H1 (cell line): Measurements from ENCODE around the gene HOXB3. TPM values are rescaled to one million over a fixed set of nuclear protein-coding genes. Genes with fewer than 3 reads are reported as not detected.

Experiments used
- CTCF ChIA-PET: fragments of 300-600 bp; sonication (Branson Sonifier 250); formaldehyde crosslinking; loops from one replicate; lab custom pipeline; 2021; ENCODE audit not compliant: partially characterized antibody; lab: Charles Lee
- POLR2A ChIA-PET: fragments of 300-600 bp; sonication (Branson Sonifier 250); formaldehyde crosslinking; loops from one replicate; lab custom pipeline; 2021; ENCODE audit warnings: inconsistent platforms; ENCODE audit not compliant: partially characterized antibody; lab: Charles Lee
- DNase-seq, 2 experiments: peaks; one replicate each; pipeline versions ENCODE4 v3.0.0 to v3.0.0-alpha.2; 2010 to 2022; ENCODE audit warnings: low spot score in 2 of 2, low read depth in 1 of 2, mixed read lengths in 1 of 2
- FAIRE-seq: peaks from 2 replicates; lab custom pipeline; 2011; peaks lifted over from hg19 to GRCh38; lab: Jason Lieb, UNC
- H2AFZ ChIP-seq: 2 replicates; pipeline ENCODE4 v1.8.1; 2012; ENCODE audit warnings: low read length, inconsistent platforms
- H2AK5ac ChIP-seq: 2 replicates; pipeline ENCODE4 v1.6.1; 2013; ENCODE audit warnings: low read depth, low read length
- H2BK120ac ChIP-seq: replicated peaks from 2 replicates; pipeline ENCODE3; 2013; ENCODE audit warnings: low read depth, low read length, inconsistent platforms
- H2BK12ac ChIP-seq: 2 replicates; pipeline ENCODE4 v1.6.1; 2013; ENCODE audit warnings: low read depth, low read length
- H2BK15ac ChIP-seq: 2 replicates; pipeline ENCODE4 v1.6.1; 2013; ENCODE audit warnings: low read length
- H2BK20ac ChIP-seq: 2 replicates; pipeline ENCODE4 v1.6.1; 2013; ENCODE audit warnings: low read length
- H2BK5ac ChIP-seq: 2 replicates; pipeline ENCODE4 v1.6.1; 2013; ENCODE audit warnings: low read depth, low read length
- H3K14ac ChIP-seq: 2 replicates; pipeline ENCODE4 v1.6.1; 2013; ENCODE audit warnings: inconsistent platforms; ENCODE audit not compliant: insufficient read length
- H3K18ac ChIP-seq: 2 replicates; pipeline ENCODE4 v1.6.1; 2013; ENCODE audit warnings: low read length; ENCODE audit errors: extremely low read depth
- H3K23ac ChIP-seq: 2 replicates; pipeline ENCODE4 v1.6.1; 2013; ENCODE audit warnings: inconsistent platforms; ENCODE audit not compliant: insufficient read length
- H3K23me2 ChIP-seq: 2 replicates; pipeline ENCODE4 v1.6.1; 2013; ENCODE audit warnings: low read depth, low read length
- H3K27ac ChIP-seq: 2 replicates; pipeline ENCODE4 v1.6.1; 2011; ENCODE audit warnings: low read depth, low read length, inconsistent platforms
- H3K27me3 ChIP-seq, 4 experiments: replicated peaks in 1 of 4; 1 replicate in 1 of 4; 2 replicates in 3 of 4; pipeline versions ENCODE4 v1.6.1 to v1.8.1; 2011 to 2013; ENCODE audit warnings: low read length in 3 of 4, mild to moderate bottlenecking in 3 of 4, inconsistent platforms in 2 of 4, mixed read lengths in 2 of 4, moderate library complexity in 1 of 4; ENCODE audit not compliant: control insufficient read depth in 3 of 4, insufficient read depth in 3 of 4; ENCODE audit errors: extremely low read depth in 1 of 4
- H3K36me3 ChIP-seq, 4 experiments: 2 replicates each; pipeline versions ENCODE4 v1.6.1 to v1.8.1; 2011 to 2013; ENCODE audit warnings: mild to moderate bottlenecking in 4 of 4, low read length in 3 of 4, moderate library complexity in 2 of 4, control low read depth in 1 of 4, inconsistent platforms in 1 of 4; ENCODE audit not compliant: insufficient read depth in 4 of 4, control insufficient read depth in 2 of 4
- H3K4ac ChIP-seq: replicated peaks from 2 replicates; pipeline ENCODE3; 2013; ENCODE audit warnings: low read length, low read depth, mixed read lengths, inconsistent platforms; ENCODE audit not compliant: insufficient read length
- H3K4me1 ChIP-seq, 4 experiments: replicated peaks in 1 of 4; 1 replicate in 1 of 4; 2 replicates in 3 of 4; pipeline versions ENCODE4 v1.6.1 to v1.8.1; 2011 to 2013; ENCODE audit warnings: low read length in 3 of 4, inconsistent platforms in 2 of 4, mixed read lengths in 1 of 4; ENCODE audit not compliant: insufficient read depth in 4 of 4, control insufficient read depth in 3 of 4
- H3K4me2 ChIP-seq, 2 experiments: 2 replicates each; pipeline versions ENCODE4 v1.6.1 to v1.8.1; 2011 to 2013; ENCODE audit warnings: low read depth in 2 of 2, low read length in 2 of 2, control low read depth in 1 of 2, inconsistent platforms in 1 of 2, mild to moderate bottlenecking in 1 of 2; ENCODE audit not compliant: insufficient read depth in 1 of 2
- H3K4me3 ChIP-seq, 4 experiments: fragments of 200-600, 300-600 bp in 1 of 4; sonication (generic), shearing (Covaris generic), sonication (Bioruptor Twin) in 1 of 4; 2 replicates each; pipeline versions ENCODE4 v1.5.1 to v1.8.1; 2011 to 2016; ENCODE audit warnings: low read length in 4 of 4, low read depth in 3 of 4, control low read depth in 2 of 4, inconsistent platforms in 2 of 4, mild to moderate bottlenecking in 2 of 4, mixed read lengths in 1 of 4, moderate library complexity in 1 of 4; ENCODE audit not compliant: insufficient read depth in 2 of 4; ENCODE audit errors: extremely low read depth in 1 of 4
- H3K56ac ChIP-seq: replicated peaks from 2 replicates; pipeline ENCODE3; 2013; ENCODE audit warnings: low read depth, mild to moderate bottlenecking, mixed read lengths, low read length, inconsistent platforms; ENCODE audit not compliant: insufficient read length
- H3K79me1 ChIP-seq: 2 replicates; pipeline ENCODE4 v1.6.1; 2013; ENCODE audit warnings: low read depth, low read length, control low read depth
- H3K79me2 ChIP-seq, 2 experiments: 2 replicates each; pipeline versions ENCODE4 v1.6.1 to v1.8.1; 2012 to 2013; ENCODE audit warnings: low read length in 2 of 2, mild to moderate bottlenecking in 2 of 2, inconsistent platforms in 1 of 2; ENCODE audit not compliant: insufficient read depth in 2 of 2, control insufficient read depth in 1 of 2
- H3K9ac ChIP-seq, 4 experiments: replicated peaks in 1 of 4; 1 replicate in 1 of 4; 2 replicates in 3 of 4; pipeline versions ENCODE4 v1.6.1 to v1.8.1; 2011 to 2013; ENCODE audit warnings: low read depth in 3 of 4, low read length in 3 of 4, control low read depth in 2 of 4, mild to moderate bottlenecking in 2 of 4, moderate library complexity in 2 of 4, inconsistent platforms in 1 of 4; ENCODE audit errors: extremely low read depth in 1 of 4
- H3K9me3 ChIP-seq, 2 experiments: 2 replicates each; pipeline versions ENCODE4 v1.6.1 to v1.8.1; 2012 to 2013; ENCODE audit warnings: mild to moderate bottlenecking in 2 of 2, moderate library complexity in 2 of 2, control low read depth in 1 of 2, inconsistent platforms in 1 of 2, low read depth in 1 of 2, low read length in 1 of 2, mixed read lengths in 1 of 2; ENCODE audit not compliant: insufficient read depth in 2 of 2
- H4K20me1 ChIP-seq, 2 experiments: replicated peaks in 1 of 2; 2 replicates each; pipeline versions ENCODE3 to v1.8.1; 2011 to 2013; ENCODE audit warnings: inconsistent platforms in 2 of 2, low read length in 2 of 2, mild to moderate bottlenecking in 1 of 2; ENCODE audit not compliant: insufficient read depth in 2 of 2, control insufficient read depth in 1 of 2
- H4K5ac ChIP-seq: 2 replicates; pipeline ENCODE4 v1.6.1; 2013; ENCODE audit warnings: low read length, low read depth, mixed read lengths, inconsistent platforms; ENCODE audit not compliant: insufficient read length
- H4K8ac ChIP-seq: 2 replicates; pipeline ENCODE4 v1.8.0; 2013; ENCODE audit warnings: mild to moderate bottlenecking, moderate library complexity, low read length, inconsistent platforms; ENCODE audit not compliant: insufficient read depth; ENCODE audit errors: extremely low read depth
- H4K91ac ChIP-seq: replicated peaks from 2 replicates; pipeline ENCODE3; 2013; ENCODE audit warnings: low read length, mixed read lengths, inconsistent platforms; ENCODE audit not compliant: insufficient read length
- BCL11A ChIP-seq, 2 experiments: IDR thresholded peaks; one replicate each; pipeline ENCODE4 v1.6.1; 2011; ENCODE audit warnings: low read depth in 2 of 2, low read length in 2 of 2, mild to moderate bottlenecking in 2 of 2
- CBX8 ChIP-seq: fragments of 300-800, 300-1000 bp; sonication (generic); IDR thresholded peaks from 2 replicates; pipeline ENCODE4 v1.7.1; 2016; ENCODE audit warnings: low read depth, low read length, borderline replicate concordance
- CTCF ChIP-seq, 3 experiments: IDR thresholded peaks; 1 replicate in 2 of 3; 2 replicates in 1 of 3; pipeline versions ENCODE4 v1.5.1 to v1.6.1; 2011; ENCODE audit warnings: low read length in 3 of 3, mild to moderate bottlenecking in 3 of 3, inconsistent platforms in 2 of 3, low read depth in 1 of 3, moderate library complexity in 1 of 3; ENCODE audit not compliant: insufficient read depth in 1 of 3; ENCODE audit errors: control extremely low read depth in 1 of 3
- EZH2 ChIP-seq: fragments of 200-600 bp; sonication (generic); IDR thresholded peaks from 2 replicates; pipeline ENCODE4 v1.7.1; 2012; ENCODE audit warnings: low read depth, mild to moderate bottlenecking, moderate library complexity, low read length, inconsistent platforms; ENCODE audit not compliant: severe bottlenecking
- HDAC2 ChIP-seq, 2 experiments: fragments of 300-600 bp in 1 of 2; sonication (generic) in 1 of 2; IDR thresholded peaks; 2 replicates each; pipeline ENCODE4 v1.6.1; 2011 to 2012; ENCODE audit warnings: low read depth in 2 of 2, low read length in 2 of 2, mild to moderate bottlenecking in 2 of 2, moderate library complexity in 2 of 2, borderline replicate concordance in 1 of 2, inconsistent platforms in 1 of 2
- RNF2 ChIP-seq: fragments of 200-900, 300-1000 bp; sonication (generic); IDR thresholded peaks from 2 replicates; pipeline ENCODE4 v1.7.1; 2016; ENCODE audit warnings: borderline replicate concordance, low read depth, mild to moderate bottlenecking, antibody characterized with exemption, low read length; ENCODE audit not compliant: poor library complexity, severe bottlenecking; ENCODE audit errors: missing control alignments
- SIN3A ChIP-seq, 2 experiments: IDR thresholded peaks in 1 of 2; conservative IDR thresholded peaks in 1 of 2; 2 replicates each; pipeline ENCODE4 v1.6.1; 2011 to 2012; ENCODE audit warnings: low read length in 2 of 2, improper control_type of control experiment in 1 of 2, low read depth in 1 of 2, mild to moderate bottlenecking in 1 of 2
- WGBS, 2 experiments: shearing (Covaris generic) in 1 of 2; methylation state at CpG; one replicate each; pipeline versions ENCODE4 v1.1.6 to v1.1.7; 2013 to 2015; ENCODE audit warnings: low lambda C conversion rate in 2 of 2, mixed read lengths in 2 of 2, inconsistent platforms in 1 of 2, low coverage in 1 of 2, missing lambda C conversion rate in 1 of 2; ENCODE audit not compliant: insufficient replicate concordance in 2 of 2, insufficient coverage in 1 of 2, insufficient read length in 1 of 2; ENCODE audit errors: extremely low coverage in 1 of 2, missing lambda C conversion rate in 1 of 2; 5-methylcytosine and 5-hydroxymethylcytosine counted together
- polyA plus RNA-seq, 7 experiments: library from polyadenylated mRNA; depleted of rRNA in 3 of 7; stranded (reverse) in 5 of 7; unstranded in 2 of 7; fragments of >200 nt in 5 of 7; fragments of 200-250 nt in 2 of 7; gene quantifications; 1 replicate in 5 of 7; 2 replicates in 1 of 7; 4 replicates in 1 of 7; pipeline versions ENCODE4 v1.2.1 to v1.2.3, GENCODE V29; 2011 to 2013; ENCODE audit warnings: missing spikeins in 2 of 7, mixed read lengths in 2 of 7
- total RNA-seq: library from RNA; stranded (reverse); fragmentation: NEBNext Ultra II Directional; extraction: Animal tissue kit (Norgen Biotek cat#: 25700); gene quantifications from 2 replicates; pipeline ENCODE4 v1.2.1, GENCODE V29; 2021

Gene HOXB3
- total and polyA plus RNA-seq, 2 of the 8 experiments (the other 6 are each of a cell fraction or from before 2014, with no cell fraction given), result not detected

- Histone ChIP-seq H2AFZ (no peak overlapping the region), H2BK12ac (no peak overlapping the region), H3K23me2 (no peaks in the 10 kb centered on the region), H3K79me2 (no peaks in the 10 kb centered on the region), H3K79me1 (no peaks in the 10 kb centered on the region), H3K18ac (no peak overlapping the region), H2BK5ac (no peak overlapping the region), H2BK15ac (no peak overlapping the region), H3K4me2 (peak overlapping the region; percentile 21 to 48; a peak in 2 of 4 replicates), H3K27ac (no peak overlapping the region), H3K23ac (no peak overlapping the region), H4K5ac (no peak overlapping the region), H3K9me3 (no peaks in the 10 kb centered on the region), H2BK120ac (no peak overlapping the region), H3K36me3 (peaks cover 0 to under 1% (median 0%) of the 10 kb centered on the region in 4 experiments; a peak in 1 of 8 replicates), H3K4me3 (no peak overlapping the region), H3K14ac (no peak overlapping the region), H4K20me1 (peaks cover 23 to 45% of the 10 kb centered on the region in 2 experiments), H4K91ac (no peak overlapping the region), H3K4ac (no peak overlapping the region), H3K56ac (no peak overlapping the region), H2AK5ac (no peak overlapping the region; the same call in 1 of the 2 replicates), H2BK20ac (no peak overlapping the region), H3K9ac (no peak overlapping the region), H3K27me3 (peaks cover 99 to 100% (median 100%) of the 10 kb centered on the region in 4 experiments), H4K8ac (no peak overlapping the region), H3K4me1 (peaks cover 0 to 11% (median 2%) of the 10 kb centered on the region in 4 experiments; a peak in 3 of 7 replicates)
- CTCF ChIA-PET, result interaction anchor here (1.0 to 1.4 kb wide), 2 partner anchors 13 to 29 kb away, joined by 3 to 4 read pairs; no protein-coding TSS in a partner anchor
- WGBS, 2 experiments, result 5% methylated on average over 32 of the region's 43 CpGs; no CpG with 5 or more reads in 1 of the 2 experiments
- no peak for DNase-seq
- POLR2A ChIA-PET, result no interaction called here
- FAIRE-seq, result no peak
- TF ChIP-seq BCL11A (IDR thresholded peaks at IDR 0.05; ENCODE audit: low read depth in 2 of 2, low read length in 2 of 2), result no peak
- peak; percentile 77 for TF ChIP-seq EZH2
- no peak for TF ChIP-seq SIN3A (conservative IDR thresholded peaks at IDR 0.05 in 1 of 2, IDR thresholded peaks at IDR 0.05 in 1 of 2; ENCODE audit: low read depth in 1 of 2, low read length in 2 of 2)
- TF ChIP-seq HDAC2 (IDR thresholded peaks at IDR 0.05; ENCODE audit: borderline replicate concordance in 1 of 2, low read depth in 2 of 2, low read length in 2 of 2), result no peak
- no peak; the same call in 1 of the 2 replicates for TF ChIP-seq CBX8
- TF ChIP-seq CTCF (IDR thresholded peaks at IDR 0.05; ENCODE audit: control extremely low read depth in 1 of 3, insufficient read depth in 1 of 3, low read depth in 1 of 3, low read length in 3 of 3), result no peak
- TF ChIP-seq RNF2, result peak; percentile 91
These were observed 13.3 kb downstream of the HOXB3 start for GRCh38 chr17:48576479-48577309.
